Activated T-helper 1 cell treated with Interleukin-2 at 50 U/mL for 16 hours (primary cell): ENCODE measurements around the gene MFRP.

ENCODE experiments used
- DNase-seq: peaks from one replicate; pipeline ENCODE4 v3.0.0-alpha.2; 2020; ENCODE audit warnings: low read depth

The MFRP gene

GRCh38 chr11:119338318-119338890, 8.1 kb downstream of the MFRP start:
- peak; percentile 40 for DNase-seq

- DNase-seq = no peak
These were observed 8.8 kb downstream of the MFRP start for GRCh38 chr11:119337581-119338317.

GRCh38 chr11:119336744-119337469, 9.6 kb downstream of the MFRP start:
- DNase-seq = no peak

DNA sequence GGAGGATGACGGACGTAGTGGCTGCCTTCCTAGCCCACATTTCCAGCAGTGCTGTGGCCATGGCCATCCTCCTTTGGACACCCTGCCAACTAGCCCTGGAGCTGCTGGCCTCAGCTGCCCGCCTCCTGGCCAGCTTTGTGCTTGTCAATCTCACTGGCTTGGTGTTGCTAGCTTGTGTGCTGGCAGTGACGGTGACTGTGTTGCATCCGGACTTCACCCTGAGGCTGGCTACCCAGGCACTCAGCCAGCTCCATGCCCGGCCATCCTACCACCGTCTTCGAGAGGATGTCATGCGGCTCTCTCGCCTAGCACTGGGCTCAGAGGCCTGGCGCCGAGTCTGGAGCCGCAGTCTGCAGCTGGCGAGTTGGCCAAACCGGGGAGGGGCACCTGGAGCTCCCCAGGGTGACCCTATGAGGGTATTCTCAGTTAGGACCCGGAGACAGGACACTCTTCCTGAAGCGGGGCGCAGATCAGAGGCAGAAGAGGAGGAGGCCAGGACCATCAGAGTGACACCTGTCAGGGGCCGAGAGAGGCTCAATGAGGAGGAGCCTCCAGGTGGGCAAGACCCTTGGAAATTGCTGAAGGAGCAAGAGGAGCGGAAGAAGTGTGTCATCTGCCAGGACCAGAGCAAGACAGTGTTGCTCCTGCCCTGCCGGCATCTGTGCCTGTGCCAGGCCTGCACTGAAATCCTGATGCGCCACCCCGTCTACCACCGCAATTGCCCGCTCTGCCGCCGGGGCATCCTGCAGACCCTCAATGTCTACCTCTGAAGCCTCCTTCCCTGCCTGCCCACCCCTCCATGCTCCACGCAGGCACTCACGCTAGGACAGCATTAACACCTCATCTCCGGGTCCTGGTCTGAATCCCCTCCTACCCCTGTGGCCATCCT, 10.6 kb downstream of the MFRP start:
- no peak for DNase-seq

DNA sequence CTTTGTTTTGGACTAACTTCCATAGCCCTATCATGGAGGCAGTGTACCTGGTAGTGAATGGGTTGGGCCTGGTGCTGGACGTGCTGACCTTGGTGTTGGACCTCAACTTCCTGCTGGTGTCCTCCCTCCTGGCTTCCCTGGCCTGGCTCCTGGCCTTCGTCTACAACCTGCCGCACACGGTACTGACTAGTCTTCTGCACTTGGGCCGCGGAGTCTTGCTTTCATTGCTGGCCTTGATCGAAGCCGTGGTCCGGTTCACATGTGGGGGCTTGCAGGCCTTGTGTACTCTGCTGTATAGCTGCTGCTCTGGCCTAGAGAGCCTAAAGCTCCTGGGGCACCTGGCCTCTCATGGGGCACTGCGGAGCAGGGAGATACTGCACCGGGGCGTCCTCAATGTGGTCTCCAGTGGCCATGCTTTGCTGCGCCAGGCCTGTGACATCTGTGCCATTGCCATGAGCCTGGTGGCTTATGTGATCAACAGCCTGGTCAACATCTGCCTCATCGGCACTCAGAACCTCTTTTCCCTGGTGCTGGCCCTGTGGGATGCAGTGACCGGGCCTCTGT, 11.3 kb downstream of the MFRP start:
- DNase-seq = no peak

DNA sequence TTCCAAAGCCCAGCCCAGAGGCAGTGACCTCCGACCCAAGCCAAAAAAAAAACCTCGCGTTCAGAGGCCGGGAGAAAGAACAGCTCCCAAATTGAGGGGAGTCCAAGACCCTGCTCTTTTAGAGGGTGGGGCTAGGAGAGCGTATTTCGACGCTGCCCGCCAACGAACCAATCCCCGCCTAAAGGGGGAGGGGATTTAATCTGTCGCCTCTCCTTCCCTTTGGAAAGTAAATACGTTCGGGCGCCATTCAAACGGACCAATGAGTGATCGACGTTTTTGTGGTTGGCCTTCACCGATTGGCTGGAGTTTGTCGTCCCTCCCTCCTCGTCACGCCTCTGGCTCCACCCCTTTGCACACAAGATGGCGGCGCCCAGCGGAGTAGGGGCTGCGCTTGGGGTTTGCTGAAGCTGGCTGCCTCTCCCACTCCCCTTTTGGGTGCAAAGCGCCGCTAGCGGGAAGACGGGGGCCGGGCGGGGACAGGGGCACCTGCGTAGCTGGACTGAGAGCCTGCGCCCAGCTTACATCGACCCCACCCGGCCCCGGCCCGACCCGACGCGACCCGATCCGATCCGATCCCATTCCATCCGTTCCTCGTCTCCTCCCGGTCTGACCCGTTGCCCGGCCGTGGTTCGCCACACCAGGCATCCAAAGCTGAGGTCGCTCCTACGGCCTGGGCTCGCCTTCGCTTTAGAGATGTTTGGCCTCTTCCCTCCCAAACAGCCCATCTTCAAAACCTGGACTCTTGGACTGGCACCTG, 12.2 kb downstream of the MFRP start, which contains the start of gene RNF26:
RNF26 (plus strand) TSS at position 354 of the 757 bp plus-strand sequence. CDS start 596 bp downstream, outside the sequence.
- DNase-seq = peak; percentile 85

DNA sequence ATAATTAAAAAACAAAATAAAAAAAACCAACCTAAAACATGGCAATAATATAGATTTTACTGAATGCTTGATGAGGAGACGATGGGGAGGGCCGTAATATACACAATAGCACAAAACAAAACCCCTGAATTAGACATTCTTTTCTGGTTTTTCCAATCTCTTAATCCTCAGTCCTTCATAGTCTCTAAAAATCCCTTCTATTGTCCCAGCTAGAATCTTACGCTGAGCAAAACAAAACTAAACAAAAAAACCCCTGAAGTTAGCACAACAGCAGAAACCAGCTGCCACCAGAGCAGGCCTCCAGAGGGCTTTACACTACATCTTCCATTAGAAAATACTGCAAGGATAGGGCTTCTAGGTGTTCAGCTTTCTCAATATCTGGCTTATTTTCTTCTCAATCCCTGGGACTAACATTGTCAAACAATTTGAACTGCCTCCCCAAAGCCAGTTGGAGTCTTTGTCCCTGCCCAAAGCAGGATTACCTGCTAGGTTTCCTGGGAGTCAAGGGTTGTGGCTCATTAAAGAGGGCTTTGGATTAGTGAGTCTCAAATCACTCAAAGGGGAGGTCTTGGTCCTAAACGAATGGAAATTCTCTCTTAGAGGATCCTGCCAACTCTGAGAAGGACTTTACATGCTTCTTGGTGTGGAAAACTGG, 14.3 kb downstream of the MFRP start:
- no peak for DNase-seq

- no peak for DNase-seq
These were observed 16.3 kb downstream of the MFRP start for GRCh38 chr11:119330237-119330636.

DNA sequence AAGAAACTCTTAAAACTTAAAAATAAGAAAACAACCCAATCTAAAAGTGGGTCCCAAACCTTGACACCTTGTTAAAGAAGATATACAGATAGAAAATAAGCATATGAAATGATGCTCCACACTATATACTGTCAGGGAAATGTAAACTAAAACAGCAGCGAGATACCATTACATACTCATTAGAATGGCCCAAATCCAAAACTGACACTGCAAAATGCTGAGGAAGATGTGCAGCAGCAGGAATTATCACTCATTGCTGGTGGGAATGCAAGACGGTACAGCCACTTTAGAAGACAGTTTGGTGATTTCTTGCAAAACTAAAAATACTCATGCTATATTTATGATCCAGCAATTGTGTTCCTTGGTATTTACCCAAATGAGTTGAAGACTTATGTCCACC, 17.2 kb downstream of the MFRP start:
- no peak for DNase-seq

GRCh38 chr11:119324189-119324588, 22.3 kb downstream of the MFRP start:
- DNase-seq = no peak

DNA sequence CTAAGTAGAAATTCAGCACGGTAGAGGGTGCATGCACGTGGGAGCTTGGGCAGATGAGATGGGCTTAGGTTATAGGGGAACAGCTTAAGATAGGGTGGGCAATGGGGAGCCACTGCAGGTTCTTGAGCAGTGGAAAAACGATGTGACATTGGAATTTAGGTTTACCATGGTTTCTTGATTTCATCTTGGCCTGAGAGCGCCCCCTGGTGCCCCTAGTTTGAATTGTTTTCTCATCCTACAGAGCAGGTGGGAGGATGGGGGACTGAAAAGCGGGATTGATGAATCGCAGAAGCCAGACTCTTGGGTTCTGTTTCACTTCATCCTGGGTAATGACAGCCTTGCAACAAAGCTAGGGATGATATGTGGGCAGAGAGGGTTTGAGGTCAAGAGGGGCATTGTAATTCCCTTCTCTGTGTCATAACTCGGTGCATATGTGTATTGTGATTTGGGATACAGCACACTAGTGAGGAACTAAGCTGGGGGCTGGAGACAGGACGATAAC, 22.9 kb downstream of the MFRP start:
- DNase-seq = peak; percentile 57

- no peak for DNase-seq
These were observed 23.5 kb downstream of the MFRP start for GRCh38 chr11:119322921-119323531.

- DNase-seq = no peak
These were observed 24.2 kb downstream of the MFRP start for GRCh38 chr11:119322360-119322739.

GRCh38 chr11:119320776-119321524, 25.6 kb downstream of the MFRP start:
- DNase-seq = peak; percentile 32

GRCh38 chr11:119320240-119320775, 26.2 kb downstream of the MFRP start:
- DNase-seq = no peak

- no peak for DNase-seq
These were observed 26.7 kb downstream of the MFRP start for GRCh38 chr11:119319700-119320239.

DNA sequence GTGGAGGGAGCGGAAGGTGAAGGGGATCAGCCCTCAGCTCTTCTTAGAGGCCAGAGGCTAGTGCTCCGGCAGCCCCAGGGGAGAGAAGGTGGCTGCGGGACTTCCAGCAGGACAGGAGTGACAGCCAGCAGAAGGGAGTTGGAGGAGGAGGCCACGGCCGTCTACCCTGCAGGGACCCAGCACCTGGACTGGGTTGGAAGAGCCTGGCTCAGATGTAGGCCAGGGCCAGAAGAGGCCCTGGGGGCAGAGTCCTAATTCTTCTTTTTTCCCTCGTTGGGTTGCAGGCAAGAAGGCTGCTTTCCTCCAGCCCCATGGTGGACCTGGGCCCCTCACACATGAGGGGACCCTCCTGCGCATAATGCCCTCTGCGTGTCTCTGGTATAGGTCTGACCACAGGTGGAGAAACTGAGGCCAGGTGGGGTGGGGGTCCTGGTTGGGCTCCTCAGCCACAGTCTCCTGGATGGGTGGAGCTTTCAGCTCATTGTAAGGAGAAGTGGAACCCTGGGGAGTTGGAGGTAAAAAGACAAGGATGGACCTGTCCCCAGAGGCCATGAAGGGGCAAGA, 27.3 kb downstream of the MFRP start:
- DNase-seq = no peak
